GM18867 (cell line): ENCODE results near the gene CCDC191.

Source experiments
- ATAC-seq: cut with Tn5 transposase; IDR thresholded peaks from one replicate; pipeline ENCODE4 v1.9.1; 2021; ENCODE audit warnings: mild to moderate bottlenecking, moderate library complexity; ENCODE audit not compliant: unreplicated experiment

Gene CCDC191

GRCh38 chr3:114056130-114057010 lies at the start of gene CCDC191, which contains the start of gene QTRT2:
Gene CCDC191 (minus strand): TSS chr3:114056526. CDS start chr3:114056466, 60 bp downstream.
Gene QTRT2 (plus strand): TSS chr3:114056737. CDS start chr3:114065258, 8,521 bp downstream.
- peak; percentile 98 for ATAC-seq

GRCh38 chr3:114104414-114104813 lies 48.1 kb upstream of the CCDC191 start:
- ATAC-seq = no peak

- no peak for ATAC-seq
These were observed 47.5 kb upstream of the CCDC191 start for GRCh38 chr3:114103858-114104257.

- no peak for ATAC-seq
These were observed 46.9 kb upstream of the CCDC191 start for GRCh38 chr3:114103181-114103580.

GRCh38 chr3:114101101-114101500 lies 44.8 kb upstream of the CCDC191 start:
- ATAC-seq = no peak

- no peak for ATAC-seq
These were observed 39.5 kb upstream of the CCDC191 start for GRCh38 chr3:114095796-114096195.

GRCh38 chr3:114093596-114093995 lies 37.3 kb upstream of the CCDC191 start:
- no peak for ATAC-seq

GRCh38 chr3:114093016-114093380 lies 36.7 kb upstream of the CCDC191 start:
- no peak for ATAC-seq

GRCh38 chr3:114092151-114093015 lies 36.1 kb upstream of the CCDC191 start:
- no peak for ATAC-seq

- no peak for ATAC-seq
These were observed 33.3 kb upstream of the CCDC191 start for GRCh38 chr3:114089675-114090074.

- ATAC-seq = no peak
These were observed 30.0 kb upstream of the CCDC191 start for GRCh38 chr3:114086356-114086755.

GRCh38 chr3:114083112-114083511 lies 26.8 kb upstream of the CCDC191 start:
- ATAC-seq = no peak

- no peak for ATAC-seq
These were observed 24.7 kb upstream of the CCDC191 start for GRCh38 chr3:114081037-114081436.

- ATAC-seq = no peak
These were observed 23.9 kb upstream of the CCDC191 start for GRCh38 chr3:114080201-114080600.

- ATAC-seq = no peak
These were observed 23.4 kb upstream of the CCDC191 start for GRCh38 chr3:114079761-114080160.

- no peak for ATAC-seq
These were observed 21.8 kb upstream of the CCDC191 start for GRCh38 chr3:114078126-114078525.

GRCh38 chr3:114076711-114077110 lies 20.4 kb upstream of the CCDC191 start:
- ATAC-seq = no peak

- ATAC-seq = no peak
These were observed 15.5 kb upstream of the CCDC191 start for GRCh38 chr3:114071786-114072185.

- ATAC-seq = no peak
These were observed 12.0 kb upstream of the CCDC191 start for GRCh38 chr3:114068336-114068735.

- ATAC-seq = no peak
These were observed 11.5 kb upstream of the CCDC191 start for GRCh38 chr3:114067804-114068203.

GRCh38 chr3:114060906-114061655 lies 4.8 kb upstream of the CCDC191 start:
- no peak for ATAC-seq
